ENCODE results near the gene TEAD4.

The TEAD4 gene

GRCh38 chr12:3002646-3003045 lies 43.4 kb downstream of the TEAD4 start:
- DNase-seq (ENCODE audit: low spot score): no peak

- no peak for DNase-seq (ENCODE audit: low spot score)
Measured at GRCh38 chr12:3003357-3003992, 44.3 kb downstream of the TEAD4 start.

DNA sequence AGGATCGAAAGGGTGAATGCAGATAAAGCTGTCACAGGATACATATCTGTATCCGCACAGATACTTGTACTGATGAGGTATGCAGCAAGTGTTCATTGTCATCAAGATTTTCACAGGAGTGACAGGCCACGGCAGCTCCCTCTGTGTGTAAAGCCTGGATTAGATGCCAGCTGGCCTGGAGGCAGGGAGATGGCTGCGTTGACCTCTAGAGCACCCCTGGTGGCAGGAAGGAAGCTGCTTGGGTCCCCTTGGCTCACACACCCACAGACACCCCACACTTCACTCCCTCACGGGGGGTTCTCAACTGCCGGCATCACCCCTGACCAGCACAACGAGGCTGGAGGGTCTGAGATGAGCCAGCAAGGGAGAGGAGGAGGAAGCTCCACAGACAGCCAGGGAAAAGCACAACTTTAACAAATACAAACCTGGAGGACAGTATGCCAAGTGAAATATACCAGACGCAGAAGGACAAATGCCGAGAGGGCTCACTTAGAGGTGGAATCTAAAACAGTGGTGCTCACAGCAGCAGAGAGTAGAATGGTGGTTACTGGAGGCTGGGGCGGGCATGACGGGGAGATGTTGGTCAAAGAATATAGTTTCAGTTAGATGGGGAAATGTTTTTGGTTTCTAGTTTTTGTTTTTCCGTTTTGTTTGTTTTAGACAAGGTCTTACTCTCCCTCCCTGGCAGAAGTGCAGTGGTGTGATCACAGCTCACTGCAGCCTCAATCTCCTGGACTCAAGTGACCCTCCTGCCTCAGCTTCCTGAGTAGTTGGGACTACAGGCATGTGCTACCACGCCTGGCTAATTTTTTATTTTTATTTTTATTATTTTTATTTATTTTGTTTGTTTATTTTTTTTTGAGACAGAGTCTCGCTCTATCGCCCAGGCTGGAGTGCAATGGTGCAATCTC lies 45.7 kb downstream of the TEAD4 start:
- DNase-seq (ENCODE audit: low spot score): no peak

GRCh38 chr12:3005736-3006135 lies 46.5 kb downstream of the TEAD4 start:
- no peak for DNase-seq (ENCODE audit: low spot score)

- no peak for DNase-seq (ENCODE audit: low spot score)
Measured at GRCh38 chr12:3009780-3010179, 50.6 kb downstream of the TEAD4 start.

- DNase-seq (ENCODE audit: low spot score): no peak
Measured at GRCh38 chr12:3010214-3010930, 51.2 kb downstream of the TEAD4 start.

GRCh38 chr12:3012786-3013185 lies 53.6 kb downstream of the TEAD4 start:
- DNase-seq (ENCODE audit: low spot score): no peak

GRCh38 chr12:3014641-3015040 lies 55.4 kb downstream of the TEAD4 start:
- DNase-seq (ENCODE audit: low spot score): no peak

- no peak for DNase-seq (ENCODE audit: low spot score)
Measured at GRCh38 chr12:3015356-3015755, 56.2 kb downstream of the TEAD4 start.

- no peak for DNase-seq (ENCODE audit: low spot score)
Measured at GRCh38 chr12:3016191-3016590, 57.0 kb downstream of the TEAD4 start.

DNA sequence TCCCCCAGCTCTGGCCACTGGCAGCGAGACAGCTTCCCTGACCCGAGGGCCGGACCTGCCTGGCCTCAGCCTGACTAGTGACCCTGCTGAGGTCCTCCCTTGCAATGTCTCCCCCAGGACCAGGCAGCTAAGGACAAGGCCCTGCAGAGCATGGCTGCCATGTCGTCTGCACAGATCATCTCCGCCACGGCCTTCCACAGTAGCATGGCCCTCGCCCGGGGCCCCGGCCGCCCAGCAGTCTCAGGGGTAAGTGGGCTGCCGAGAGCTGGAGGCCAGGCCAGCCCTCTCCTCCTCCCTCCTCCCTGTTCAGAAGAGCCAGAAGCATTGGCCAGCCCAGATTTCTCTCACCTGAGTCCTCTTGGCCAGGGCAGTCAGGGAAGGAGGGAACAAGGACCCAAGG lies 58.1 kb downstream of the TEAD4 start:
- DNase-seq (ENCODE audit: low spot score): no peak

GRCh38 chr12:3018284-3019004 lies 59.2 kb downstream of the TEAD4 start:
- no peak for DNase-seq (ENCODE audit: low spot score)

DNA sequence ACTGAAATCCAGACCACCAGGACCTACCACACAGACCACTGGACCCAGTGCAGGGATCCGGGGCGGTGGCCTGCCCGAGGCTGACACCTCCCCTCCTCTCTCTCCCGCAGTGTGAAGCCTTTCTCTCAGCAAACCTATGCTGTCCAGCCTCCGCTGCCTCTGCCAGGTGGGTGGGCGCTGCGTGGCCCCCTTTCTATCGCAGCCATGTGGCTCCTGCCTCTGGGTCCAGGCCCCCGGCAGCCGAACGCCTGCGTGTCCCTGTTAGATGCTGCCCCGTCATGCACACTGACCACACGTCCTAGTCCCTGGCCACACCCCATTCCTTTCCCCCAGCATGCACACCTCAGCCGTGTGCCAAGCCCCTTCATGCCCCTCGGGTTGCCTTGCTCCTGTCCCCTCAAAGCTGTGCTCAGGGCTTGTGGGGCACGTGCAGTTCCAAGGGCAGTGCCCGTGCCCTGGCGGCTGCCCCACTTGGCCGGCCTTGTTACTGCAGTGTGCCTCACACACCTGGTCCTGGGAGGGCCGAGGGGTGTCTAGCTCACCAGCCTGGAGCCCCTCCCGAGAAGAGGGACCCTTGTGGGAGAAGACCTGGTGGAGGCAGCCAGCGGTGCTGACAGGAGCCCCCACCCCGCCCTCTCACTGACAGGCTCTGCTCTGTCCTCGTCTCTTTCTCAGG lies 59.9 kb downstream of the TEAD4 start:
- no peak for DNase-seq (ENCODE audit: low spot score)

- no peak for DNase-seq (ENCODE audit: low spot score)
Measured at GRCh38 chr12:3020399-3020798, 61.2 kb downstream of the TEAD4 start.

DNA sequence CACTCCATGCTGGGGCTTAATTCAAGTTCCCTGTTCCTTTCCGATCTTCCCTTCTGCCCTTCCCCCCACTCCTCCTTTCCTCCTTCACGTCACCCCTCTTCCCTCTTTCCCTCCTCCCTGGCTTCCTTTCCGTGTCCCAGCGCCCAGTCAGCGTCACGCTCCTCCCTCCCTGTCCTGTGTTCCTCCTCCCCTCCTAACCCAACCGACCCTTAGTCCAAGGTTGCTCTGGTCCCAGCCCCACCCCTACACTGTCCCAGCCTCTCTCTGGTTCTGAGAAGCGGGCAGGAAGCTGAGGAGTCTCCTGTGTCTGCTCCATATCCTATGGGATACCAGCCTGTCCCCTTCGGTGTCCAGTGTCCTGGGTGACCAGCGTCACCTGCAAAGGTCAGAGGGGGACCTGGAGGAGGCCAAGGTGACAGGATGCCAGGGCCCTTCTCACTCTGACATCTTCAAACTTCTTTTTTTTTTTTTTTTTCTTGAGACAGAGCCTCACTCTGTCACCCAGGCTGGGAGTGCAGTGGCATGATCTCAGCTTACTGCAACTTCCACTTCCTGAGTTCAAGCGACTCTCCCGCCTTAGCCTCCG lies 61.7 kb downstream of the TEAD4 start:
- DNase-seq (ENCODE audit: low spot score): no peak

DNA sequence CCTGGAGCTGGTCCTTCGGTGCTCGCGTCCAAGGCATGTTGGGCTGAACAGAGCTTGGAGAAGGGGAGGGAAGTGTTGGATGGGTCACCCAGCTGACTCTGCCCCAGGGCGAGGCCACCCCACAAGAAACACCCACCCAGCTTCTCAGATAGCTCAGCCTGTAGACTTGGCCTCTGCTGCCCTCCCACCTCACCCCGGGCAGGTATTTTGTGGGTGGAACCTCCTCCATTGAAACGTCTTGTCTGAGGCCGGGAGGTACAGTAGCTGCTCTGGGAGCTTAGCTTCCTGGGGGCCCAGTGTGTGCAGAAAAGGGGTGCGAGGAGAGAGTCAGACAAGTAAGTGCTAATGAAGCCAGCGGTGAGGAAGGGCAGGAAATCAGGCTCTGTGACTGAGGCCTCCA lies 63.2 kb downstream of the TEAD4 start:
- no peak for DNase-seq (ENCODE audit: low spot score)

- no peak for DNase-seq (ENCODE audit: low spot score)
Measured at GRCh38 chr12:3022961-3023360, 63.8 kb downstream of the TEAD4 start.

- no peak for DNase-seq (ENCODE audit: low spot score)
Measured at GRCh38 chr12:3028108-3028507, 68.9 kb downstream of the TEAD4 start.

DNA sequence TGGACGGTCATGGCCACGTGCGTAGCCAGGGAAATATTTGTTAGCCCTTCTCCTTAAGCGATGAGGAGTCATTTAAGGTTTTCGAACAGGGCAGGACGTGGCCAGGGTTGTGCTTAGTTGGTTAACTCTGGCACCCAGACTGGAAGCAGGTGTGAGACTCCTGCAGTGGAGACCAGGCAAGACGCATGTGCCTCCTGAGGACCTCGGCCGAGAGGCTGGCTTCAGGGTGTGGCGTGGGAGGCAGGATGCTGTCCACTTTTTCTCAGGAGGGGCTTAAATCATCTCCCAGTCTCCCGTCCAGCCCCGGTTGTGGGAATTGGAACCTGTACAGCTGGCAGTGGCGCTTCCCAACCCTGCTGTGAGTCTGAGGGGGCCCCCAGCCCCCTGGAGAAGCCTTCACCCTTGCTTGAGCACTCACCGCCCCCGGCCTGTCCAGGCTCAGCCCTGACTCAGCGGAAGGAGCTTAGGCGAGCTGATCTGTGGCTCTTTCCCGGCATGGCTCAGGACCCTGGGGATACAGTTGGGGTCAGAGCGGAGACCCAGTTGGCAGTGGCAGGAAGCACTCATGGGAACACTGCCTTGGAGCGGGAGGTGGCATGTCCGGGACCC lies 71.7 kb downstream of the TEAD4 start:
- no peak for DNase-seq (ENCODE audit: low spot score)

DNA sequence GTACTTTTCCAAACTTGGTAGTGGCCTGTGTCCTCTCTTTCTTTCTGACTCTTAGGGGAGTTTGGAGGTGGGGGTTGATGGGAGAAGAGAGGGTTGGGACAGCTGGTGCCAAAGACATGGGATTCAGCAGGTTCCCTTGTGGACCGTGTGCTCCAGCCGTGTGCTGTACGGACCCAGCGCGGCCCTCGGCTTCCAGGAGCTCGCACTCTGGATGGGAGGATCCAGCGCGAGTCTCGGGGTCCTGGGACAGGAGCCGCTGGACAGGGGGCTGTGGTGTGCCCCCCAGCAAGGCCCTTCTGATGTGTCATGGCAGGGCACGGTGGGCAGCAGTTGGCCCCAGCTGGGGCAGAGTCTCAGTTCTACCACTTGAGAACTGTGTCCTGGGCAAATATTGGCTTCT lies 73.0 kb downstream of the TEAD4 start:
- no peak for DNase-seq (ENCODE audit: low spot score)

Measured in AG20443 (cell line).